Activated gamma-delta T cell treated with anti-CD3 and anti-CD28 coated beads, Interleukin-2, amount 50 U/mL, for 16 hours (primary cell): Measurements from ENCODE around the gene SMARCA4.

Experiments
- DNase-seq: peaks from one replicate; pipeline ENCODE4 v3.0.0-alpha.2; 2020; ENCODE audit warnings: low read depth

SMARCA4 gene

DNA sequence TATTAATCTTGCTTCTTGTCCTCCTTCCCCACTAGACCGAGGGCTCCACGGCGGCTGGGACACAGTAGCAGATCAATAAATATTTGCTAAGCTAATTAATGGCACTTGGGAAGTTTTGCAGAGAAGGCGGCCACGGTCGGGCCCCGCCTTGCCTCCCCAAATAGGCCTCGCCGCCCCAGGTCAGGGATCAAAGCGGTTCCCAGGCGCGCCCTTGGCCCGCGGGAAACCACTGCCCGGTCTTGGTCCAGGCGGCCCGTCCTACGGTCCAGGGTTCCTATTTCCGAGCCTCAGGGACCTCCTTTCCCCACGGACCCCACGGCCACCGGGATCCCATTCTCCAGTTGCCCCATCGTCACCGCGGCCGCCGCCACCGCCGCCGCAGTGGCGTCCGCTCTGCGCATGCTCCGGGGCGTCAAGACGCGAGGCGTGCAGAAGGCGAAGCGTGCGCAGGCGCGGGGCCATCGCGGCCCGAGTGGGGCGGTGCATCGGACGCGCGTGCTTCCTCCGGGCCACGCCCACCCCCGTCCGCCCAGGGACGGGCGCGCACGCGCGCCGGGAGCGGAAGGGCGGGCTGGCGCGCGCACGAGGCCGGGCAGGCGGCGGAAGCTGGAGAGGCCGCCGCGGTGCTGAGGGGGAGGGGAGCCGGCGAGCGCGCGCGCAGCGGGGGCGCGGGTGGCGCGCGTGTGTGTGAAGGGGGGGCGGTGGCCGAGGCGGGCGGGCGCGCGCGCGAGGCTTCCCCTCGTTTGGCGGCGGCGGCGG lies at the start of gene SMARCA4:
Gene SMARCA4, plus strand, starts transcription at position 717 of the 759 bp plus-strand sequence. CDS start 23,122 bp downstream, outside the sequence.
- peak; percentile 97 for DNase-seq

DNA sequence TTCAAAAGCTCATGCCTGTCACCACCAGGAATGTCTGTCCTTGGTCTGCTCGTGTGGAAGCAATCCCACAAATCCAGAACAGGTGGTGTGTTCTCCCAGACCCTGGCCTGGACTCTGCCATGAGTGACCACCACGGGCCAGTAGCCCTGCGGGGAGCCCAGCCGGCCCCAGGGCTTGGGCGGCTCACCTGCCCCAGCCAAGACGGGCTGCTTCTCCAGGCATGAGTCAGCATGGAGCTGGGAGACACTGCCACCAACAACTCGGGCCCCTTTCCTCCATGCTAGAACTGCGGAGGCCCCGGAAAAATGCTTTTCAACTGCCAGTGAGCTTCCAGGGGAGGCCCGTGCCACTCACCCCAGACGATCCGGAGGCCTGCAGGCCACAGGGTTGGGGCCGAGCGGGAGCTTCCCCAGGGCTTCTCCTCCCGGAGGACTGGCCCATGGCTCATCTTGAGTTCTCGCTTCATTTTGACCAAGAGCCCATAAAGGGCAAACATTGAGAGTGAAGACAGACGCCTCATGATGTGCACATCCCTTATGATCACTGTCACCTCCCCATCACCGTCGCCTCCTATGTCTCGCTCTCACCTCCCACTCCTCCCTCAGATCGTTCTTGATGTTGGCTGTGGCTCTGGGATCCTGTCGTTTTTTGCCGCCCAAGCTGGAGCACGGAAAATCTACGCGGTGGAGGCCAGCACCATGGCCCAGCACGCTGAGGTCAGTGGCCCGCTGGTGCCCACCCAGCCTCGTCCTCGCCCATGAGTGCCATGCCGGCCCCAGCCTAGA lies 49.1 kb upstream of the SMARCA4 start:
- DNase-seq, result no peak

DNA sequence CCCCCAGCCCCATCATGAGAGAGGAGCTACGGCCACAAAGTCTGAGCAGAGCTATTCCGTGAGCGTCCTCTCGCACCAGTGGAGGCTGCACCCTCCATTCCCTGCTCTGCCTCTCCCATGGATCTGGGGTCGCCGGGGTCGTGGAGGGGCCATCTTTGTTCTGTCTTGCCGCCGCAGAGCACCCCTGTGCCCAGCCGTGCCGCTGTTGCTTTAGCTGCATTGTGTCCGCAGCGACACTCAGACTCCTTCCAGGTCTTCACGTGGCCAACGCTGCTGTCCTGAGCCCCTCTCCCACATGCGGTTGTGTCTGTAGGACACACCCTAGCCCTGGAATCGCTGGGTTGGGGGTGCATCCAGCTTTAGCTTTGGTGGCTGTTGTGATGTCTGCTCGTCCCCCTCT lies 48.2 kb upstream of the SMARCA4 start:
- DNase-seq, result no peak

DNA sequence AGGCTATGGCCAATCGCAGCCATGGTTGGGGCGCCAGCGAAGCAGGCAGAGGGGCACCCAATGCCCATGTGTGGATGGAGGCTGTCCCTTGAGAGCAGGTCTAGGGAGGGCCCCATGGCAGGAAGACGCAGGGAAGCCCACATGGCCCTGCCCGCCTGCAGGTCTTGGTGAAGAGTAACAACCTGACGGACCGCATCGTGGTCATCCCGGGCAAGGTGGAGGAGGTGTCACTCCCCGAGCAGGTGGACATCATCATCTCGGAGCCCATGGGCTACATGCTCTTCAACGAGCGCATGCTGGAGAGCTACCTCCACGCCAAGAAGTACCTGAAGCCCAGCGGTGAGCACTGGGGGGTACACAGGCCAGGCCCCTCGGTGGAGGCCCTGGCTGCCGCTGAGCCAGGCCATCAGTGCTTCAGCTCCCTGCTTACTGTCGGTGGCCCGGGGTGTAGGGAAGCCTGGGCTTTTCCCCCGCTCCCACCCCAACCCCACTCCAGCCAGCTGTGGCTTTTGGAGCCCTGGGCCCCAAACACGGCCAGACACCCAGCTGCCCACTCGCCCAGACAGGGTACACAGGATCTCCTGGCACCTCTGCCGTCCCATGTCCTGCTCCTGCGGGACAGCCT lies 47.0 kb upstream of the SMARCA4 start:
- DNase-seq, result no peak

DNA sequence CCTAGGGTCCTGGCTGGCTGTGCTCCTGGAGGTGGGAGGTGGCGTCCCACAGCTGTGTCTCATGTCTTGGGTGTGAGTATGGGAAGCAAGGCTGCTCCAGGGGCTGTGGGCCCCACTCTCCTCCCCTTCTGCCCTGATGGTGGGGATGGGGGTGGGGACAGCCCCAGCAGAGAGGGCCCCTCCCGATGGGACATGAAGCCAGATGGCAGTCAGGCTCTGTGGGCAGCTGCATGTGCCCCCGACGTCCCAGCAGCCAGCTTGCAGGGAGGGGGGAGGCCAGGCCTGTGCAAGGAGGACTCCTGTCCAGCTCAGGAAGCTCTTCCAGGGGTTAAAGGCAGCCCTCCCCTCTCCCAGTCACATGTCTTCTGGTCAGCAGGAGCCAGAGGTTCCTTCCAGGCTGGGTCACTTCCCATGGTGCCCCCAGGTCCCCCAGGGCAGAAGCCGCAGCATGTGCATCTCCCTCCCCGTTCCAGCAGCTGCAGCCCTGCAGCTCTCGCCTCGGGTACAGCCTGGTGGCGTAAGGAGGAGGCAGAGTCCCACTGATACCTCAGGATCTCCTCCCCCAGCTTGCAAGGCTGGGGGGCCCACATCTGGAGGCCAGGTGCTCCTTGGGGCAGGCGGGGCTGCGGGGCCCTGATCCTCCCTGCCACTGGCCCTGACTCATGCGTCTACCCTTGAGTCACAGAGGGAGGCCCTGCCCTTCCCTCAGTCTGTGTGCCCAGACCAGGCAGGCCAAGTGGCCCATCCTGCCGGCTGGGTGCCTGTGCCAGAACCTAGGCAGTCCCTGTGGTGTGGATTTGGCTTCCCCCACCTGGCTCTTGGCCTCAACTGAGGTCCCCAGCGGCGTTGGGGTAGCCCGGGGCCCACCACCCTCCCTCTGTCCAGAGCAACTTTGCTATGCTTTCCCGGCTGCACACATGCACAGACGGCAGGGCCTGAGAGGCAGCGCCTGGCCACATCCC lies 45.4 kb upstream of the SMARCA4 start:
- DNase-seq, result no peak

DNA sequence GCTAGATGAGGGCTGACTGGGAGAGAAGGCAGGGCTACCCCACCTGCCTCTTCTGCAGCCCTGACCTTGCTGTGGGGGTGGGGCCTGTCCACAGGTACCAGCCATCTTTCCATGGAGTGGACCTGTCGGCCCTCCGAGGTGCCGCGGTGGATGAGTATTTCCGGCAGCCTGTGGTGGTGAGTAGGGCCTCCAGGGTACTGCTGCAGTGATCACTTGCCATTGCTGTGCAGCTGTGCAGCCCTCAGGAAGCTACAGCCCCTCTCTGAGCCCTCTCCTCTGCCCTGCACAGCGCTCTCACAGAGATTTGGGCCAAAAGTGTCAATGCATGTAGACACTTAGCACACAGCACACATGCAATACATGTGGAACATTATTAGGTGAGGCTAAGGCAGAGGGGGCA lies 44.2 kb upstream of the SMARCA4 start:
- no peak for DNase-seq

DNA sequence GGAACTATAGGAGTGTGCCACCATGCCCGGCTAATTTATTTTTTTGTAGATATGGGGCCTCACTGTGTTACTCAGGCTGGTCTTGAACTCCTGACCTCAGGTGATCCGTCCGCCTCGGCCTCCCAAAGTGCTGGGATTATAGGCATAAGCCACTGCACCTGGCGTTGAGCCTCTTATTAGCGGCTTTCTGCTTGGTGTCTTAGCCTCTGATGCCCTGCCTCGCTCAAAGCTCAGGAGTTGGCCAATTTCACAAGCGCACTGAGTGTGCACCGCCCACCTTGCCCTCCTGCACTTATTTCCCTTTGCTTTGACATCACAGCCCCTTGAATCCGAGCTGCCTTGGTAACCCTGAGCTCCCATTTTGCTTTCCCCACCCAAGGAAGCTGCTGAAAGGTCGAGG lies 42.5 kb upstream of the SMARCA4 start:
- no peak for DNase-seq

DNA sequence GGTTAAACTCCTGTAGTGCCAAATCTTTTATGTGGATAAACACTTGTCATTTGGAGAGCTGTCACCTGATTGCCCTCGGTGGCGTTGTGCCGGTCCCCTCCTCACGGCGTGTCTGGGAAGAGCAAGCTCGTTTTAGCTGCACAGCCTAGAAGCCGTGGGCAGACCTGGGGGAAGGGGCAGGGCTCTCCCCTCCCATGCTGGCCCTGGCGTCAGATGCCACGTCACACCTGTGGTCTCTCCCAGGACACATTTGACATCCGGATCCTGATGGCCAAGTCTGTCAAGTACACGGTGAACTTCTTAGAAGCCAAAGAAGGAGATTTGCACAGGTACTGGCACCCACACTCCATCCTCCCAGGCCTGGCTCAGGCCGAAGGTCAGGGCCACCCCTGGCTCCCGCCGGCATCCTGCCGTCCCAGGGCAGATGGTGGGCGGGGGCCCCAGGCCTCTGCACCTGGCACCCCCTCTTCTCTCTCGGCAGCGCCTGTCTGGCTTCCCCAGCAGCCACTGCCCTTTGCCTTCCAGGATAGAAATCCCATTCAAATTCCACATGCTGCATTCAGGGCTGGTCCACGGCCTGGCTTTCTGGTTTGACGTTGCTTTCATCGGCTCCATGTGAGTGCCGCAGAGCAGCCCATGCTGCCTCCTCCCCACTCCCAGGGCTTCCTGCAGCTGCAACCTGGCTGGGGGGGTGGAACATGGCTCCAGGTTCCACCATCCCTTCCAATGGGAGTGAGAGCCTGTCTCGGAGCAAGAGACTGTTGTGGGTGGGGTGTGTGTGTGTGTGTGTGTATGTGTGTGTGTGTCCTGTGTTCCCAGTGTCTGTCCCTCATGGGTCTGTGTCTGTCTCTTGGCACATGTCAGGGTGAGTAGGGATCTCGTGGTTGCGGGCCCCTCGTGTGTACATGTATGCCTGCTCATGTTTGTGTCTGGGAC lies 41.2 kb upstream of the SMARCA4 start:
- no peak for DNase-seq

DNA sequence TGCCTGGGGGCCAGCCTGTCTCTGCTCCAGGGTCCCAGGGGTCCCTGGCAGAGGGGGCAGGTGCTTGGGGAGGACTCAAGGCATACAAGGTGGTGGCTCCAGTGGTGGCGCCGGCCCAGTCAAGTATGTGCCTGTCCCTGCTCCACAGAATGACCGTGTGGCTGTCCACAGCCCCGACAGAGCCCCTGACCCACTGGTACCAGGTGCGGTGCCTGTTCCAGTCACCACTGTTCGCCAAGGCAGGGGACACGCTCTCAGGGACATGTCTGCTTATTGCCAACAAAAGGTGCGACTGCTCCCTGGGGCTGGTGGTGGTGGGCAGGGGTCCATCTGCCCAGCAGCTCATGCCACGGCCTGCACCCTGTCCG lies 40.6 kb upstream of the SMARCA4 start:
- no peak for DNase-seq

DNA sequence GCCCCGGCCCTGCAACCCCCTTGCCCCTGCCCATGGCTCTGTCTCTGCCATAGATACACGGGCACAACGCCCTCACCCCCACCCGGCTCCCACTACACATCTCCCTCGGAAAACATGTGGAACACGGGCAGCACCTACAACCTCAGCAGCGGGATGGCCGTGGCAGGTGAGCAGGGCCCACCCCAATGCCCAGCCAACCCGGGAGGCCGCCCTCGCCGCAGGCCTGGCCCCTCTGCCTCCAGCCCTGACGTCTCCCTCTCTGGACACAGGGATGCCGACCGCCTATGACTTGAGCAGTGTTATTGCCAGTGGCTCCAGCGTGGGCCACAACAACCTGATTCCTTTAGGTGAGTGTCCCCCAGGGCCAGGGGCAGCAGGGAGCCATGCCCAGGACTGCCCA lies 40.0 kb upstream of the SMARCA4 start:
- DNase-seq, result no peak

DNA sequence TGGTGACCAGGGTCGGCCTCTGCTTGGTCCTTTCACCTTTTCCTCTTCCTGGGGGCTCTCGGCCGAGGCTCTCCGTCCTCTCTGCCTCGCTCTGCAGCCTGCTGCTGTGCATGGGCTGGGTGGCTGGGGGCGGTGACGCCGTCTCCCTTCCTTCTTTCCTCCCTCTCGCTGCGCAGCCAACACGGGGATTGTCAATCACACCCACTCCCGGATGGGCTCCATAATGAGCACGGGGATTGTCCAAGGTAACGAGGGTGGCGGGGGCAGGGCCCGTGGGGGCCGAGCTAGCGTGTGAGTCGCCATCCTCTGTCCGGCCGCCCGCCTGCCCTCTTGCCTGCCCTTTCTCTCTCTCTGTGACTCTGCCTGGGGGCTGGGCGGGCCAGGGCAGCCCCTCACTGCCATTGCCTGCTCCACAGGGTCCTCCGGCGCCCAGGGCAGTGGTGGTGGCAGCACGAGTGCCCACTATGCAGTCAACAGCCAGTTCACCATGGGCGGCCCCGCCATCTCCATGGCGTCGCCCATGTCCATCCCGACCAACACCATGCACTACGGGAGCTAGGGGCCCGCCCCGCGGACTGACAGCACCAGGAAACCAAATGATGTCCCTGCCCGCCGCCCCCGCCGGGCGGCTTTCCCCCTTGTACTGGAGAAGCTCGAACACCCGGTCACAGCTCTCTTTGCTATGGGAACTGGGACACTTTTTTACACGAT lies 39.5 kb upstream of the SMARCA4 start:
- DNase-seq, result no peak

DNA sequence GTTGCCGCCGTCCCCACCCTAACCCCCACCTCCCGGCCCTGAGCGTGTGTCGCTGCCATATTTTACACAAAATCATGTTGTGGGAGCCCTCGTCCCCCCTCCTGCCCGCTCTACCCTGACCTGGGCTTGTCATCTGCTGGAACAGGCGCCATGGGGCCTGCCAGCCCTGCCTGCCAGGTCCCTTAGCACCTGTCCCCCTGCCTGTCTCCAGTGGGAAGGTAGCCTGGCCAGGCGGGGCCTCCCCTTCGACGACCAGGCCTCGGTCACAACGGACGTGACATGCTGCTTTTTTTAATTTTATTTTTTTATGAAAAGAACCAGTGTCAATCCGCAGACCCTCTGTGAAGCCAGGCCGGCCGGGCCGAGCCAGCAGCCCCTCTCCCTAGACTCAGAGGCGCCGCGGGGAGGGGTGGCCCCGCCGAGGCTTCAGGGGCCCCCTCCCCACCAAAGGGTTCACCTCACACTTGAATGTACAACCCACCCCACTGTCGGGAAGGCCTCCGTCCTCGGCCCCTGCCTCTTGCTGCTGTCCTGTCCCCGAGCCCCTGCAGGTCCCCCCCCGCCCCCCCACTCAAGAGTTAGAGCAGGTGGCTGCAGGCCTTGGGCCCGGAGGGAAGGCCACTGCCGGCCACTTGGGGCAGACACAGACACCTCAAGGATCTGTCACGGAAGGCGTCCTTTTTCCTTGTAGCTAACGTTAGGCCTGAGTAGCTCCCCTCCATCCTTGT lies 38.8 kb upstream of the SMARCA4 start:
- DNase-seq, result no peak

DNA sequence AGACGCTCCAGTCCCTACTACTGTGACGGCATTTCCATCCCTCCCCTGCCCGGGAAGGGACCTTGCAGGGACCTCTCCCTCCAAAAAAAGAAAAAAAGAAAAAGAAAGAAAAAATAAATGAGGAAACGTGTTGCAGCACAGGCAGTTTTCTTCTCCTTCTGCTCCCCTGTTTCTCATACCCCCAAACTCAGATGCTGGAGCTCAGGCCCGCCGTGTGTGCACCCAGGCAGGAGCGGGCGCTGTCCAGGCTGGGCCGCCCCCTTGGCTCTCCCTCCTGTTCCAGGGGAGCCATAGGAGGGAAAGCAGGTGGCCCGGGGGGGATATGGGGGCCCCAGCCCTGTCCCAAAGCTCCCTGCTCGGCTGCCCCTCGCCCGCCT lies 38.2 kb upstream of the SMARCA4 start:
- no peak for DNase-seq

DNA sequence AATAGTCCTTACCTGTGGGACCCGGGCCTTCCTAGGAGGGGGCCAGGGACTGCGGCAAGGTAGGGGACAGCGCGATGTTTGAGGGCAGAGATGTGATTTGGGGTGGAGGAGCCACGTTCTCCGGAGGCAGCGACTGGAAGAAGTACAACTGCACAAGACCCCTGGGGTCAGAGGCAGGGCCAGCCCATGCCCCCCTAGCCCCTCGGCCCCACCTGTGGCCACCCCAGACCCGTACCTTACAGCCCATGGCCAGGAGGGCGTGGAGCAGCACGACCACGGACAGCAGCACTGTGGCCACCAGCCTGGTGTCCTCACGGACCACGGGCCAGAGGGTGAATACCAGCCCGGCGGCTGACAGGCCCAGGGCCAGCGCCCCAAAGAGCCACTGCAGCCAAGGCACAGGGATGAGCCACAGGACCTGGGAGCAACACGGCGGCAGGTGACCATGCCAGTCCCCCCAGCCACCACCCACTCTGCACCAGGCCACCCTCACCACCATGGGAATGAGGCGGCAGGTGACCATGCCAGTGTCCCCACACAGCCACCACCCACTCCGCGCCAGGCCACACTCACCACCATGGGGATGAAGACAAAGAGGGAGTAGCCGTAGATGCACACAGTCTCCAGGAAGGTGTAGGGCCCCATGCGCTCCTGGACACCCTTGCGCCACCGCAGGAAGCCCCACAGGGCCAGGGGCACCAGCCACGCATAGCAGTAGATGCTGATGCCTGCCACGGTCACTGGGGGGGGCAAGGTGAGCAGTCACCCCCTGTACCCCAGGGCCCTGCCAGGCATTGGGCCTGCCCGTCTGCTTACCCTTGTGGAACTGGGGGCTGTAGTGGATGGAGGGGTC lies 37.3 kb upstream of the SMARCA4 start:
- DNase-seq, result no peak

DNA sequence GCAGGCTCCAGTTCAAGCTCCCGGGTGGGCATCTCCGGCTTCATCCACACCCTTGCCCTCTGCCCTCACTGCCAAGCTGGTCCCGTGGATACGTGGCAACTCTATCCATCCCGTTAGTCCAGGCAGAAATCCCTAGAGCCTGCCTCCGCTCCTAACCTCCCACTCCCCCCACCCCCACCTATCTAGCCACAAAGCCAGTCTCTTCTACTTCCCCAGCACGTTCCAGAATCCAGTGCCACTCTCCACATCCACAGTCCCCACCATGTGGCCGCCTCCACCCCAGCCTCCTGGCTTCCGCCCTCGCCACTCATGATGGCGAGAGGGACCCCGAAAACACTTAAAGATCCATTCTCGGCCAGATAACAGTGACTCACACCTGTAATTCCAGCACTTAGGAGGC lies 36.2 kb upstream of the SMARCA4 start:
- no peak for DNase-seq

DNA sequence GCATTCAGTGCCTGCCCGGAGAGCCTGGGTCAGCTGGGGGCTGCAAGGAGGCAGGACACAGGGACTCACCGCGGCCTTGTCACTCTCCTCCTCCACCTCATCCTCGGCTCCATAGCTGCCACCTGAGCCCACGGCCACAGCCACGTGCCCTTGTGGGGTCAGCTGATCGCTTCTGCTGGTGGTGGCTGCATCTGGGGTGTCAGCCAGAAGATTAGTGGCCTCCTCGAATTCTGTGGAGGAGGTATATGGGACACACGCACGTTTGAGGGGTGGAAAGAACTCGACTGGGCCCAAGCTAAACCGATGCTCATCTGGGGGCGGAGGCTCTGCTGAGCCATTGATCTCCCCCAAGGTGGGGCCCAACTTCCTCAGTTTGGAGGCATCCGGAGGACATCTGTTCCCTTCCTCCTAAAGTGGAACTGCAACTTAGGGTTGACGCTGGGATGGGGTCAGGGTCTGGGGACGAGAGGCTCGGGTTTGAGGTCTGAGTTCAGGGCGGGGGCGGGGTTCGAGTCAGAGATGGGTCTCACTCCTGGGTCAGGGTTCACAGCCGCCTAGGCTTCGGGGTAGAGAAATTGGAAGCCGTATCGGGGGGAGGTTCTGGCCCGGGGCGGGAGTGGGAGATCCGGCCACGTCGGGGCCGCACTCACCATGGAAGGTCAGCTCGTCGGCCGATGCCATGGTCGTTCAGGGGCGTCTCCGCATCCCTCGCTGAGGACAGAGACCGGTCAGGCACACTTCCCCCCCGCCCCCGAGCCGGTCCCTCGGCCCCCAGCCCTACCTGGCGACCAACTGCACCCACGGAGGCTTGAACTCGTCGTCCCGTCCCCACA lies 32.9 kb upstream of the SMARCA4 start:
- no peak for DNase-seq

DNA sequence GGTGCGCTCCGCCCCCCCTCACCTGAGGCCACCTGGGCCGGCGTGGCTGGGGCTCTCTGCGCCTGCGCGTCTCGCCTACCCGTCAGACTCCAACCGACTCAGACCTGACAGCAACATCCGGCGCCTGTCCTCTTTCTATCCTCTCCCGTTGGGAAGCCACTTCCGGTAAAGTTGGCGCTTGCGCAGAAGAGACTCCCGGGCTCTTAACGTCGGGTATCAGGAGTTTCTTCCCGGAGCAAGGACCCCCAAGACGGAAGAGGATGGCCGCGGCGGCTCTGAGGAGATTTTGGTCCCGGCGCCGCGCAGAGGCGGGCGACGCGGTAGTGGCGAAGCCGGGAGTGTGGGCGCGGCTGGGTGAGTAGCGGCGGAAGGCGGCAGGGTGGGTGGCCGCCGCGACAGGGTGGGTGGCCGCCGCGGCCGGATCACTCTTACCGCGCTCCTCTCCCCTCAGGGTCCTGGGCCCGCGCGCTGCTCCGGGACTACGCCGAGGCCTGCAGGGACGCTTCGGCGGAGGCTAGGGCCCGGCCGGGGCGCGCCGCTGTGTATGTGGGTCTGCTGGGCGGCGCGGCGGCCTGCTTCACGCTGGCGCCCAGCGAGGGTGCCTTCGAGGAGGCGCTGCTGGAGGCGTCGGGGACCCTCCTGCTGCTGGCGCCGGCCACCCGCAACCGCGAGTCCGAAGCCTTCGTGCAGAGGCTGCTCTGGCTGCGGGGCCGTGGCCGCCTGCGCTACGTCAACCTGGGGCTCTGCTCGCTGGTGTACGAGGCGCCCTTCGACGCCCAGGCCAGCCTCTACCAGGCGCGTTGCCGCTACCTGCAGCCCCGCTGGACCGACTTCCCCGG lies 32.0 kb upstream of the SMARCA4 start, which contains the start of the genes TIMM29 and YIPF2:
Gene TIMM29, plus strand, starts transcription at position 249 of the 839 bp plus-strand sequence. Its CDS starts 12 bp downstream, at position 261.
Gene YIPF2, minus strand, starts transcription at position 77 of the 839 bp plus-strand sequence. CDS start 229 bp downstream, outside the sequence.
- DNase-seq, result peak; percentile 91
